ENCODE data around the gene RNF4. TPM values are rescaled to one million over a fixed set of nuclear protein-coding genes. Genes with fewer than 3 reads are reported as not detected.

The RNF4 gene
- total and polyA plus RNA-seq, 7 donors, result 18.1 to 50.2 (median 30.7) TPM

DNA sequence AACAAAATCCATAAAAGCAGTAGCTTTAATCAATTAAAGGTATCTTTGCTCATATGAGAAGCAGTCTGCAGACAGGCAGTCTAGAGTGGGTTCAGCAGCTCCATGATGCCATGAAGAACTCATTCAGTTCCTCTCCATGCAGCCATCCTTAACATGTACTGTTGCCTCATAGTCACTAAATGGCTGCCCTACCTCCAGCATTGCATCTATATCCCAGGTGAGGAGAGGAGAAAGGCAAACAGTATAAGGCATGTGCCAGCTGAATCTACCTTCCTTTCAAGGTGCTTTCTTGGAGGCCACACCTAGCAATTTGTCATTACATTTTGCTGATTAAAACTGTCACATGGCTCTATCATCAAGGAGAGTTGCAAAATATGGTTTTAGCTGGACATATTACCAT, 36.9 kb upstream of the RNF4 start:
- intact Hi-C loops (cut with DNase I), result no loop called here
- H3K27ac ChIP-seq, result no peak overlapping the region
- no peak overlapping the region for H3K4me3 ChIP-seq
- no peak for DNase-seq
- TF ChIP-seq, protein P1, sequence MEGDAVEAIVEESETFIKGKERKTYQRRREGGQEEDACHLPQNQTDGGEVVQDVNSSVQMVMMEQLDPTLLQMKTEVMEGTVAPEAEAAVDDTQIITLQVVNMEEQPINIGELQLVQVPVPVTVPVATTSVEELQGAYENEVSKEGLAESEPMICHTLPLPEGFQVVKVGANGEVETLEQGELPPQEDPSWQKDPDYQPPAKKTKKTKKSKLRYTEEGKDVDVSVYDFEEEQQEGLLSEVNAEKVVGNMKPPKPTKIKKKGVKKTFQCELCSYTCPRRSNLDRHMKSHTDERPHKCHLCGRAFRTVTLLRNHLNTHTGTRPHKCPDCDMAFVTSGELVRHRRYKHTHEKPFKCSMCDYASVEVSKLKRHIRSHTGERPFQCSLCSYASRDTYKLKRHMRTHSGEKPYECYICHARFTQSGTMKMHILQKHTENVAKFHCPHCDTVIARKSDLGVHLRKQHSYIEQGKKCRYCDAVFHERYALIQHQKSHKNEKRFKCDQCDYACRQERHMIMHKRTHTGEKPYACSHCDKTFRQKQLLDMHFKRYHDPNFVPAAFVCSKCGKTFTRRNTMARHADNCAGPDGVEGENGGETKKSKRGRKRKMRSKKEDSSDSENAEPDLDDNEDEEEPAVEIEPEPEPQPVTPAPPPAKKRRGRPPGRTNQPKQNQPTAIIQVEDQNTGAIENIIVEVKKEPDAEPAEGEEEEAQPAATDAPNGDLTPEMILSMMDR (IDR thresholded peaks at IDR 0.05), result no peak
- H3K4me1 ChIP-seq, result peaks cover 24% of the 10 kb centered on the region
- no peak for ATAC-seq
- H3K36me3 ChIP-seq (ENCODE audit: insufficient read depth in 1 of 2, low read depth in 1 of 2), result no peaks in the 10 kb centered on the region
- no peaks in the 10 kb centered on the region for H3K27me3 ChIP-seq (ENCODE audit: insufficient read depth in 3 of 3, low read length in 2 of 3)
- H3K9me3 ChIP-seq, result no peaks in the 10 kb centered on the region

DNA sequence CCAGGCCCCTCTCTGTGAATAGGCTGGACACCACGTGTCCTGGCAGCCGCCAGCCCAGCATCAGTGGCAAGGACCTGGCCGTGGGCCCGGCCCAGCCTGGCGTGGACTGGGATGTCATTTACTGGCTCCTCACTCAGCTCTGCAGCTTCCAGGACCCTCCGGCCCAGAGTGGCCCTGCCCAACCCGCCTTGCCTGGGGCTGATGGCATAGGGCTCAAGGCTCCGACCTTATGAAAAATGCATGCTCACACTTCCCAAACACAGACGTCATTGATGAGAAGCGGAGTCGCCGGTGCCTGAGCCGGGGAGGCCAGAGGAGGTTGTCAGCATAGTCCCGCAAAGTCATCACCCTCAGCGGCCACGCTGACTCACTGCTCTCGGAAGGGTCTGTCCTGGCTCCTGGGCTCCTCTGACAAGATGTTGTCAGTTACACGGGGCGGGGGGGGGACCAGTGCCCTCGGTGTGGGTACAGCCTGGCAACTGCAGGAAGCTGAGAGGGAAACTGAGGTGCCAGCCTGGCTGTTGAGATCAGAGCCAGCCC, 35.8 kb upstream of the RNF4 start:
- no peaks in the 10 kb centered on the region for H3K36me3 ChIP-seq (ENCODE audit: insufficient read depth in 1 of 2, low read depth in 1 of 2)
- H3K27ac ChIP-seq, result peak overlapping the region; percentile 74
- DNase-seq, result peak; percentile 43 to 74
- H3K4me3 ChIP-seq, result peak overlapping the region; percentile 22
- no peaks in the 10 kb centered on the region for H3K9me3 ChIP-seq
- TF ChIP-seq, protein P1 (IDR thresholded peaks at IDR 0.05), result no peak
- intact Hi-C loops (cut with DNase I), result no loop called here
- WGBS, 3 donors, result 33 to 45% (median 40%) methylated on average over 20 of the region's 20 CpGs
- peak; percentile 81 to 89 (median 88) for ATAC-seq
- peaks cover 24% of the 10 kb centered on the region for H3K4me1 ChIP-seq
- no peaks in the 10 kb centered on the region for H3K27me3 ChIP-seq (ENCODE audit: insufficient read depth in 3 of 3, low read length in 2 of 3)

DNA sequence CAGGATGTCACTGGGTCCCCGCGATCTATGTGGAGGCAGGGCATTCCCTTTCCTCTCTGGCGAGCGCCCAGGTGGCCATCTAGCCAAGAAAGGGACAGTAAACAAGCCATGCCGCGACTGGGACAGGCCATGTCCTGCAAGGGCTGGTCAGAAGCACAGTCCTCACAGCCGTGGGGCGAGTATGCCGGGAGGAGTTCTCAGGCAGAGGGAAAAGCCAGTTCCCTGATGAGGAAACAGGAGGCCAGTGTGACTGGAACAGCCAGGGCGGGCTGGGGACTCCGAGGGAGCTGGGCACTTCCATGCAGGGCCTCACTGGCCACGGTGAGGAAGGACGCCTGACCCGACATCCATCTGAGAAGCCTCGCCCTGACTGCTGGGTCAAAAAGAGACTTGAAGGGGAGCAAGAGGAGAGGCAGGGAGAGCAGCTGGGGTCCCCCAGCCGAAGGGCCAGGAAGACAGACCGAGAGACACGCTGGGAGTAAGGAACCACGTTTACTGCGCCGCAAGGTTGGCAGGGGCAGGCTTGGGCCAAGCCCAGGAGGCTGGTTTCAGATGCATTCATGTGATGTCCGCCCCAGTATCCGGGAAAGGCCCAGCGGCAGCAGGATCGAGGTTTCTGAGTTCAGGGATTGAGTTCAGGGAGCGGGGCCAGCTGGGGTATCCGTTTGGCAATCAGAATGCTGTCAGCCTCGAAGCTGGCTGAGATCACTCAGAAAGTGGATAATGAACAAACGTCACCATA, 35.1 kb upstream of the RNF4 start:
- Histone ChIP-seq H3K4me1 (peaks cover 24% of the 10 kb centered on the region), H3K4me3 (peak overlapping the region; percentile 22), H3K27ac (peak overlapping the region; percentile 74), H3K9me3 (no peaks in the 10 kb centered on the region), H3K36me3 (ENCODE audit: insufficient read depth in 1 of 2, low read depth in 1 of 2) (no peaks in the 10 kb centered on the region), H3K27me3 (ENCODE audit: insufficient read depth in 3 of 3, low read length in 2 of 3) (no peaks in the 10 kb centered on the region)
- DNase-seq, result peak in 1 of 2 donors; percentile 54
- WGBS, 3 donors, result 41 to 51% (median 44%) methylated on average over 27 to 29 of the region's 29 CpGs
- ATAC-seq, result peak; percentile 18 to 49 (median 33)
- intact Hi-C loops (cut with DNase I), result loop anchor here in 1 of 2 donors (2.0 kb wide), 1 partner anchor 213 kb away; no protein-coding TSS in a partner anchor
- TF ChIP-seq, protein P1 (IDR thresholded peaks at IDR 0.05), result no peak

DNA sequence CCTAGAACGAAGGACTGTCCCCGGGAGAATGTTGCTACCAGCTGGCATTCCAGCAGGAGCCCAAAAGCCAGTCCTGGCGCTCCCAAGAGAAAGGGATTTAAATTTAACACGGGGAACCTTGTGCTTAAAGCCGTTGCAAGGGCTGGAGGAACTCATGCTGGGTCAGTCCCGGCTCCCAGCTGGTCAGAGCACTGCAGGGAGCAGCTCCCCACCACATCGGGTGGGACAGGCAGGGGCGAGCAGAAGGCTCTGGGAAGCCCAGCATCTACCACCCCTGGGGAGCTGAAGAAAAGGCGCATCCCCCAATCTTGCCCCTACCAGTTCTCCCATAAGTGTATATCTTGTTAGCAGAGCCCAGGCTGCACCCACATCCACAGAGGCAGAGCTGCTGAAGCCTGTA, 34.5 kb upstream of the RNF4 start:
- ATAC-seq (no peak), DNase-seq (no peak)
- H3K9me3 ChIP-seq, result no peaks in the 10 kb centered on the region
- no peak overlapping the region for H3K4me3 ChIP-seq
- TF ChIP-seq, protein P1 (IDR thresholded peaks at IDR 0.05), result no peak
- H3K36me3 ChIP-seq (ENCODE audit: insufficient read depth in 1 of 2, low read depth in 1 of 2), result no peaks in the 10 kb centered on the region
- peaks cover 24% of the 10 kb centered on the region for H3K4me1 ChIP-seq
- intact Hi-C loops (cut with DNase I), result loop anchor here in 1 of 2 donors (2.0 kb wide), 1 partner anchor 214 kb away; no protein-coding TSS in a partner anchor
- WGBS, 3 donors, result 32 to 47% (median 40%) methylated on average over 9 of the region's 9 CpGs
- H3K27ac ChIP-seq, result no peak overlapping the region
- no peaks in the 10 kb centered on the region for H3K27me3 ChIP-seq (ENCODE audit: insufficient read depth in 3 of 3, low read length in 2 of 3)

Measured in psoas muscle (tissue), 8 donors.